Endothelial cell of umbilical vein (primary cell): ENCODE data around the gene MAGI1. TPM values are rescaled to one million over a fixed set of nuclear protein-coding genes. Genes with fewer than 3 reads are reported as not detected.

Experiments
- BruUV-seq: library from RNA; stranded (reverse); fragments of 400-500 nt; replicated peaks from 2 replicates; lab custom pipeline; 2021; lab: Mats Ljungman, UMichigan
- CTCF ChIA-PET: fragments of 300-600, 350-600 bp; sonication (Branson Sonifier 250); formaldehyde crosslinking; loops from one replicate; lab custom pipeline; 2021; ENCODE audit warnings: antibody characterized with exemption, inconsistent platforms; lab: Charles Lee
- POLR2A ChIA-PET: fragments of 300-600, 350-600 bp; sonication (Branson Sonifier 250); formaldehyde crosslinking; loops from one replicate; lab custom pipeline; 2021; ENCODE audit warnings: antibody characterized with exemption, inconsistent platforms; lab: Charles Lee
- DNase-seq: peaks from one replicate; pipeline ENCODE4 v3.0.0-alpha.2; 2011; ENCODE audit warnings: low read depth, low spot score
- FAIRE-seq: peaks from 2 replicates; lab custom pipeline; 2011; peaks lifted over from hg19 to GRCh38; lab: Jason Lieb, UNC
- H2AFZ ChIP-seq: 2 replicates; pipeline ENCODE4 v1.6.0; 2012; ENCODE audit warnings: low read depth, low read length, control low read depth, inconsistent platforms
- H3K27ac ChIP-seq: 2 replicates; pipeline ENCODE4 v1.5.1; 2011; ENCODE audit warnings: low read depth, mild to moderate bottlenecking, control low read depth, low read length, moderate library complexity; ENCODE audit not compliant: insufficient read depth
- H3K27me3 ChIP-seq, 2 experiments: 2 replicates each; pipeline versions ENCODE4 v1.6.0 to v1.6.1; 2011; ENCODE audit warnings: low read length in 2 of 2, mixed read lengths in 1 of 2; ENCODE audit not compliant: control insufficient read depth in 2 of 2, insufficient read depth in 2 of 2
- H3K36me3 ChIP-seq, 2 experiments: 2 replicates in 1 of 2; 3 replicates in 1 of 2; pipeline ENCODE4 v1.5.1; 2011; ENCODE audit warnings: low read length in 2 of 2, mild to moderate bottlenecking in 1 of 2, moderate library complexity in 1 of 2; ENCODE audit not compliant: control insufficient read depth in 2 of 2, insufficient read depth in 2 of 2; ENCODE audit errors: extremely low read depth in 1 of 2
- H3K4me1 ChIP-seq: 3 replicates; pipeline ENCODE4 v1.5.1; 2011; ENCODE audit warnings: mild to moderate bottlenecking, low read length; ENCODE audit not compliant: control insufficient read depth, insufficient read depth; ENCODE audit errors: extremely low read depth
- H3K4me2 ChIP-seq: 2 replicates; pipeline ENCODE4 v1.6.1; 2011; ENCODE audit warnings: low read length, control low read depth, mixed read lengths; ENCODE audit not compliant: insufficient read depth
- H3K4me3 ChIP-seq, 3 experiments: fragments of 200-600 bp in 1 of 3; sonication (generic), shearing (Covaris generic) in 1 of 3; replicated peaks in 1 of 3; 2 replicates each; pipeline ENCODE4 v1.5.1; 2011 to 2016; ENCODE audit warnings: control low read depth in 3 of 3, low read length in 3 of 3, mild to moderate bottlenecking in 2 of 3, inconsistent platforms in 1 of 3, low read depth in 1 of 3, moderate library complexity in 1 of 3; ENCODE audit not compliant: insufficient read depth in 1 of 3
- H3K79me2 ChIP-seq: 2 replicates; pipeline ENCODE4 v1.6.0; 2012; ENCODE audit warnings: low read length, inconsistent platforms; ENCODE audit not compliant: control insufficient read depth, insufficient read depth
- H3K9ac ChIP-seq: replicated peaks from 2 replicates; pipeline ENCODE3; 2011; ENCODE audit warnings: low read length, control low read depth; ENCODE audit not compliant: insufficient read depth; ENCODE audit errors: extremely low read depth
- H3K9me1 ChIP-seq: replicated peaks from 3 replicates; pipeline ENCODE4 v1.6.0; 2011; ENCODE audit warnings: mild to moderate bottlenecking, low read length; ENCODE audit not compliant: control insufficient read depth, insufficient read depth; ENCODE audit errors: extremely low read depth
- H3K9me3 ChIP-seq: replicated peaks from 2 replicates; pipeline ENCODE4 v1.5.1; 2012; ENCODE audit warnings: low read length, inconsistent platforms; ENCODE audit not compliant: control insufficient read depth, insufficient read depth
- H4K20me1 ChIP-seq: replicated peaks from 2 replicates; pipeline ENCODE3; 2011; ENCODE audit warnings: mild to moderate bottlenecking, low read length; ENCODE audit not compliant: control insufficient read depth, insufficient read depth; ENCODE audit errors: extremely low read depth
- EZH2 ChIP-seq: IDR thresholded peaks from 2 replicates; pipeline ENCODE4 v1.6.1; 2012; ENCODE audit warnings: borderline replicate concordance, low read depth, mild to moderate bottlenecking, moderate library complexity, low read length, inconsistent platforms; ENCODE audit not compliant: severe bottlenecking
- JUN ChIP-seq: IDR thresholded peaks from 2 replicates; pipeline ENCODE4 v1.6.1; 2011; ENCODE audit warnings: borderline replicate concordance, low read depth; ENCODE audit not compliant: insufficient read length, insufficient read depth
- POLR2A ChIP-seq: IDR thresholded peaks from 2 replicates; pipeline ENCODE4 v1.6.1; 2012; ENCODE audit warnings: low read depth, mild to moderate bottlenecking, control low read depth, low read length
- POLR2AphosphoS5 ChIP-seq: IDR thresholded peaks from 2 replicates; pipeline ENCODE4 v1.6.1; 2012; ENCODE audit warnings: low read depth, mild to moderate bottlenecking, control low read depth, low read length, moderate library complexity; ENCODE audit not compliant: insufficient read depth
- dilution Hi-C: fragments of 300-500 bp; cut with MboI; formaldehyde crosslinking; loops from one replicate; pipeline ENCODE4 v1.15.0; 2019; ENCODE audit warnings: low sequenced_read_pairs; ENCODE audit not compliant: extremely low pct_ligation_motif_present
- intact Hi-C: fragments of 100-400 bp; cut with micrococcal nuclease; formaldehyde crosslinking; loops from one replicate; pipeline ENCODE4 v1.10.0; 2022
- polyA plus RNA-seq, 4 experiments: library from polyadenylated mRNA; depleted of rRNA in 3 of 4; stranded (reverse) in 3 of 4; unstranded in 1 of 4; fragments of >200 nt; gene quantifications; 2 replicates each; pipeline versions ENCODE4 v1.2.1 to v1.2.3, GENCODE V29; 2011 to 2012; ENCODE audit warnings: missing spikeins in 1 of 4
- total RNA-seq: library from RNA; stranded (reverse); gene quantifications from 2 replicates; pipeline ENCODE4 v1.2.3, GENCODE V29; 2021
- TF ChIP-seq, protein P1 (sequence below), 2 donors: IDR thresholded peaks; 1 replicate in 1 of 2; 2 replicates in 1 of 2; pipeline ENCODE4 v1.5.1; 2011; ENCODE audit warnings: low read length in 2 of 2, mild to moderate bottlenecking in 2 of 2, moderate library complexity in 2 of 2, control low read depth in 1 of 2, inconsistent platforms in 1 of 2, low read depth in 1 of 2; ENCODE audit not compliant: insufficient read depth in 1 of 2; ENCODE audit errors: extremely low read depth in 1 of 2

The MAGI1 gene
- total and polyA plus RNA-seq, 2 donors (not counting 3 experiments of a cell fraction or from before 2014, with no cell fraction given) = 10.1 to 47.9 TPM

DNA sequence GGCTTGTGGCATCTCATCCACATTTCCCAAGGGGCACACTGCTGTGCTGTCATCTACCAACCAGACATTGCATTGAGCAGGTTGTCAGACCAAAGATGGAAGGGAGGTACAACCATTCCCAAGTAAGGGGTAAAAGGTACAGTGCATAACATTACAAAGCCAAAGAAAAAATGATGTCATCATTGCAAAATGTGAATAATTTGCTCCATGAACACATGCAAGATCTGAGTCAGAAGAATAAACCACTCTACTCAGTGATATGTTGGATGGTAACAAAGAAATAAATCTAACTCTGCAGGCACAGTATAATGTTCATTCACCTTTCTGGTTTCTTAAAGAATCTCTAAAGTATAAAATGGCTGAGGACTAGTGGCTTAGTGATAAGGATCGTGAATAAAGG is 202.7 kb downstream of the MAGI1 start:
- ChIA-PET CTCF (no interaction called here), POLR2A (no interaction called here)
- H3K4me2 ChIP-seq = no peak overlapping the region
- H3K4me3 ChIP-seq = no peak overlapping the region
- no peak overlapping the region for H3K27ac ChIP-seq
- no peaks in the 10 kb centered on the region for H3K27me3 ChIP-seq
- TF ChIP-seq JUN = peak; percentile 45
- no peak for TF ChIP-seq POLR2AphosphoS5
- no peak for TF ChIP-seq EZH2
- no peak for TF ChIP-seq POLR2A
- TF ChIP-seq, protein P1, sequence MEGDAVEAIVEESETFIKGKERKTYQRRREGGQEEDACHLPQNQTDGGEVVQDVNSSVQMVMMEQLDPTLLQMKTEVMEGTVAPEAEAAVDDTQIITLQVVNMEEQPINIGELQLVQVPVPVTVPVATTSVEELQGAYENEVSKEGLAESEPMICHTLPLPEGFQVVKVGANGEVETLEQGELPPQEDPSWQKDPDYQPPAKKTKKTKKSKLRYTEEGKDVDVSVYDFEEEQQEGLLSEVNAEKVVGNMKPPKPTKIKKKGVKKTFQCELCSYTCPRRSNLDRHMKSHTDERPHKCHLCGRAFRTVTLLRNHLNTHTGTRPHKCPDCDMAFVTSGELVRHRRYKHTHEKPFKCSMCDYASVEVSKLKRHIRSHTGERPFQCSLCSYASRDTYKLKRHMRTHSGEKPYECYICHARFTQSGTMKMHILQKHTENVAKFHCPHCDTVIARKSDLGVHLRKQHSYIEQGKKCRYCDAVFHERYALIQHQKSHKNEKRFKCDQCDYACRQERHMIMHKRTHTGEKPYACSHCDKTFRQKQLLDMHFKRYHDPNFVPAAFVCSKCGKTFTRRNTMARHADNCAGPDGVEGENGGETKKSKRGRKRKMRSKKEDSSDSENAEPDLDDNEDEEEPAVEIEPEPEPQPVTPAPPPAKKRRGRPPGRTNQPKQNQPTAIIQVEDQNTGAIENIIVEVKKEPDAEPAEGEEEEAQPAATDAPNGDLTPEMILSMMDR (IDR thresholded peaks at IDR 0.05; ENCODE audit: extremely low read depth in 1 of 2, insufficient read depth in 1 of 2, low read depth in 1 of 2, low read length in 2 of 2) = no peak
- intact Hi-C loops (no loop called here), dilution Hi-C loops (no loop called here)
- no peaks in the 10 kb centered on the region for H3K36me3 ChIP-seq
- H3K9ac ChIP-seq = no peak overlapping the region
- FAIRE-seq (no peak), DNase-seq (no peak)
- no peaks in the 10 kb centered on the region for H4K20me1 ChIP-seq
- H3K4me1 ChIP-seq = peaks cover 13% of the 10 kb centered on the region
- no peak overlapping the region for H2AFZ ChIP-seq
- H3K9me3 ChIP-seq = no peaks in the 10 kb centered on the region
- no peaks in the 10 kb centered on the region for H3K79me2 ChIP-seq
- no TSS peak for BruUV-seq
- no peaks in the 10 kb centered on the region for H3K9me1 ChIP-seq
